ENCODE data around the gene DMXL2. TPM values are rescaled to one million over a fixed set of nuclear protein-coding genes. Genes with fewer than 3 reads are reported as not detected.
"Not testable (repeated sequence)": the region's sequence is repeated elsewhere in the genome, so short reads cannot be mapped to it uniquely, and the experiment has no call there.

DMXL2 gene
- total and polyA plus RNA-seq, 3 donors from 2014 or later: 54.5 to 81.3 (median 64.4) TPM

DNA sequence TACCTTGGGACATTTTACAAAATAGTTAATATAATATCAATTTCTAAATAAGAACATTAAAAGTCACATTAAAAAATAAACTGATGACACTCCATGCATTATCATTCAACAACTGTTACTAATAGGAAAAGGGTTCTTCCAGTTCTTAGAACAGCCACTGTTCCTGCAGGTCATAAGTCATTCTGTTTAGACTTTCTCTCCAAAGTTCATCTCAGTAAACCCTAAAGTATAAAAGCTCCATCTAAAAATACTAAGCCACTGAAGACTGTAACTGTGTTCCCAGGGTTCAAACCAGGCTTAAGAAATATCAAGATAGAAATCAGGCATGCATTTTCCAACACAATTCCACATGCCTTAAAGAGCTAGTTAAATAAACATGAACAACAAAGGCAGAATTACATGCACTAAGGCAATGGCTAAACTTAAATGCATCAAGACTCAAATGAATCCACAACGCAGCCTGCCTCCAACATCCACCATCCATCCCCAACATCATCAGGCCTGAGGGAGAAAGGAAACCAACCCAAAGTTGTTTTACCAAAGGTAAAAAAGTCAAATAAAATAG lies 46.2 kb downstream of the DMXL2 start:
- Histone ChIP-seq H3K36me3 (ENCODE audit: low read depth, missing control alignments) (no peaks in the 10 kb centered on the region), H3K4me1 (no peaks in the 10 kb centered on the region), H3K27me3 (no peaks in the 10 kb centered on the region), H3K27ac (no peak overlapping the region), H3K9me3 (no peaks in the 10 kb centered on the region), H3K4me3 (no peak overlapping the region)
- TF ChIP-seq POLR2A (IDR thresholded peaks at IDR 0.05): no peak
- TF ChIP-seq, protein P1, sequence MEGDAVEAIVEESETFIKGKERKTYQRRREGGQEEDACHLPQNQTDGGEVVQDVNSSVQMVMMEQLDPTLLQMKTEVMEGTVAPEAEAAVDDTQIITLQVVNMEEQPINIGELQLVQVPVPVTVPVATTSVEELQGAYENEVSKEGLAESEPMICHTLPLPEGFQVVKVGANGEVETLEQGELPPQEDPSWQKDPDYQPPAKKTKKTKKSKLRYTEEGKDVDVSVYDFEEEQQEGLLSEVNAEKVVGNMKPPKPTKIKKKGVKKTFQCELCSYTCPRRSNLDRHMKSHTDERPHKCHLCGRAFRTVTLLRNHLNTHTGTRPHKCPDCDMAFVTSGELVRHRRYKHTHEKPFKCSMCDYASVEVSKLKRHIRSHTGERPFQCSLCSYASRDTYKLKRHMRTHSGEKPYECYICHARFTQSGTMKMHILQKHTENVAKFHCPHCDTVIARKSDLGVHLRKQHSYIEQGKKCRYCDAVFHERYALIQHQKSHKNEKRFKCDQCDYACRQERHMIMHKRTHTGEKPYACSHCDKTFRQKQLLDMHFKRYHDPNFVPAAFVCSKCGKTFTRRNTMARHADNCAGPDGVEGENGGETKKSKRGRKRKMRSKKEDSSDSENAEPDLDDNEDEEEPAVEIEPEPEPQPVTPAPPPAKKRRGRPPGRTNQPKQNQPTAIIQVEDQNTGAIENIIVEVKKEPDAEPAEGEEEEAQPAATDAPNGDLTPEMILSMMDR (IDR thresholded peaks at IDR 0.05): no peak
- DNase-seq: no peak
- WGBS, 2 donors: 88 to 100% methylated on average over 1 of the region's 1 CpG
- intact Hi-C loops (cut with DNase I; ENCODE audit: low total_unique reads): no loop called here

DNA sequence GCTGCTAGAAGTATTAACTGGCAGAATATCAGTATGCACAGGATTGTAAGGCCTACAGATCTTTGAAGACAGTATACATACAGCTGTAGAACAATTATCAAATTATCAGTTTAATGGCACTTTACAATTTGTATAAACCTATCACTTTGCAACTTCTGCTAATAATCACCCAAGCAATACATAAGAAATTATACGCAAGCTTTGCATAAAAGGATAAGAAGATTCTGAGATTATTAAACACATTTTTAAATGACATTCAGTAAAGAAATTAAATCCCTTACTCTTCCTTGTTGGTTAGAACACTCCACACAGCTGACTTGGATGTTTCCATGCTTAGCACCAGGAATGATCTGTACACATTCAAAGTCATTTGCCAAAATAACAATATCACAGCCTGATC lies 46.8 kb downstream of the DMXL2 start:
- no peak overlapping the region for H3K27ac ChIP-seq
- no peak for DNase-seq
- no peak for TF ChIP-seq POLR2A (IDR thresholded peaks at IDR 0.05)
- TF ChIP-seq, protein P1 (IDR thresholded peaks at IDR 0.05): no peak
- H3K9me3 ChIP-seq: no peaks in the 10 kb centered on the region
- intact Hi-C loops (cut with DNase I; ENCODE audit: low total_unique reads): no loop called here
- 97% methylated on average over 1 of the region's 1 CpG for WGBS, 2 donors
- no peaks in the 10 kb centered on the region for H3K27me3 ChIP-seq
- H3K36me3 ChIP-seq (ENCODE audit: low read depth, missing control alignments): no peaks in the 10 kb centered on the region
- H3K4me1 ChIP-seq: no peaks in the 10 kb centered on the region
- no peak overlapping the region for H3K4me3 ChIP-seq

DNA sequence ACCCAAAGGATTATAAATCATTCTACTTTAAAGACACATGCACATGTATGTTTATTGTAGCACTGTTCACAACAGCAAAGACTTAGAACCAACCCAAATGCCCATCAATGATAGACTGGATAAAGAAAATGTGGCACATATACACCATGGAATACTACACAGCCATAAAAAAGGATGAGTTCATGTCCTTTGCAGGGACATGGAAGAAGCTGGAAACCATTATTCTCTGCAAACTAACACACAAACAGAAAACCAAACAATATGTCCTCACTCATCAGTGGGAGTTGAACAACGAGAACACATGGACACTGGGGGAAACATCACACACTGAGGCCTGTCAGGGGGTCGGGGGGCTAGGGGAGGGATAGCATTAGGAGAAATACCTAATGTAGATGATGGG lies 49.2 kb downstream of the DMXL2 start:
- H3K9me3 ChIP-seq; intact Hi-C loops (cut with DNase I; ENCODE audit: low total_unique reads); H3K4me3 ChIP-seq; H3K27ac ChIP-seq; H3K4me1 ChIP-seq; H3K27me3 ChIP-seq; DNase-seq; H3K36me3 ChIP-seq (ENCODE audit: low read depth, missing control alignments): not testable (repeated sequence)
- WGBS, 2 donors: 81 to 95% methylated on average over 2 of the region's 2 CpGs

DNA sequence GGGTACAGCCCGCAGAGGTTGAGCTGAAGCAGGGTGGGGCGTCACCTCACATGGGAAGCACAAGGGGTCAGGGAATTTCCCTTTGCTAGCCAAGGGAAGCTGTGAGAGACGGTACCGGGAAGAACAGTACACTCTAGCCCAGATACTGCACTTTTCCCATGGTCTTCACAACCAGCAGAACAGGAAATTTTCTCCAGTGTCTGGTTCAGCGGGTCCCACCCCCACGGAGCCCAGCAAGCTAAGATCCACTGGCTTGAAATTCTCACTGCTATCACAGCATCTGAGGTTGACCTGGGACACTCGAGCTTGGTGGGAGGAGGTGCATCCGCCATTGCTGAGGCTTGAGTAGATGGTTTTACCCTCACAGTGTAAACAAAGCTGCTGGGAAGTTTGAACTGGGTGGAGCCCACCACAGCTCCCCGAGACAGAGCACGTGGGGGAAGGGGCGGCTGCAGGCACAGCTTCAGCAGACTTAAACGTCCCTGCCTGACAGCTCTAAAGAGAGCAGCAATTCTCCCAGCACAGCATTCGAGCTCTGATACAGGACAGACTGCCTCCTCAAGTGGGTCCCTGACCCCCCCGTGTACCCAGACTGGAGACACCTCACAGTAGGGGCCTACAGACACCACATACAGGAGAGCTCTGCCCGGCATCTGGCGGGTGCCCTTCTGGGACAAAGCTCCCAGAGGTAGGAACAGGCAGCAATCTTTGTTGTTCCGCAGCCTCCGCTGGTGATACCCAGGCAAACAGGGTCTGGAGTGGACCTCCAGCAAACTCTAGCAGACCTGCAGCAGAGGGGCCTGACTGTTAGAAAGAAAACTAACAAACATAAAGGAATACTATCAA lies 53.4 kb downstream of the DMXL2 start:
- DNase-seq; intact Hi-C loops (cut with DNase I; ENCODE audit: low total_unique reads); H3K27me3 ChIP-seq; H3K4me3 ChIP-seq; H3K27ac ChIP-seq; H3K4me1 ChIP-seq; H3K36me3 ChIP-seq (ENCODE audit: low read depth, missing control alignments); H3K9me3 ChIP-seq: not testable (repeated sequence)
- WGBS, 2 donors: 80 to 89% methylated on average over 15 to 18 of the region's 18 CpGs

DNA sequence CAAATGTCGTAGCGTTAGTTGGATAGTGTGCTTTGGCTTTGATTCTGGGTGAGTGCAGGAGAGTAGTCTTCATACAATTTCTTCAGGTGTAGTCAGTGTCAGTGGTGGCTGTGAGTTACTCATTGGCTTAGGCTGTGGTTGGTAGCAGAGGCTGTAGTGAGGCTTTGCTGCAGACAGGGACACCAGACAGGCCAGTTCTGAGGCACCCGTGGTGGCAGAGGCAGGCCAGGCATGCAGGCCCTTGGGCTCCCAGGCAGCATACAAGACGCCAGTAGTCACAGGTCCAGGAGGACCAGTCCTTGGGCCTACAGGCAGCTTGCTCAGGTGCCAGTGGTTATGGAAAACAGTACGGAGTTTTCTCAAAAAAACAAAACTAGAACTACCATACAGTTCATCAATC lies 61.3 kb downstream of the DMXL2 start:
- Histone ChIP-seq H3K9me3 (no peaks in the 10 kb centered on the region), H3K27ac (no peak overlapping the region), H3K27me3 (no peaks in the 10 kb centered on the region), H3K4me3 (no peak overlapping the region), H3K4me1 (no peaks in the 10 kb centered on the region), H3K36me3 (ENCODE audit: low read depth, missing control alignments) (no peaks in the 10 kb centered on the region)
- TF ChIP-seq POLR2A (IDR thresholded peaks at IDR 0.05): no peak
- TF ChIP-seq, protein P1 (IDR thresholded peaks at IDR 0.05): no peak
- intact Hi-C loops (cut with DNase I; ENCODE audit: low total_unique reads): no loop called here
- no peak for DNase-seq
- 71 to 79% methylated on average over 4 to 5 of the region's 5 CpGs for WGBS, 2 donors
